ENCODE data around the gene ANP32A.
"Not testable (repeated sequence)": the region's sequence is repeated elsewhere in the genome, so short reads cannot be mapped to it uniquely, and the experiment has no call there.

The ANP32A gene

GRCh38 chr15:68781766-68782588, 38.7 kb downstream of the ANP32A start:
- no peak for DNase-seq

GRCh38 chr15:68781217-68781616, 39.5 kb downstream of the ANP32A start:
- DNase-seq: no peak

- no peak for DNase-seq
Measured at GRCh38 chr15:68778876-68779275, 41.8 kb downstream of the ANP32A start.

GRCh38 chr15:68776477-68777270, 44.0 kb downstream of the ANP32A start:
- DNase-seq: no peak

GRCh38 chr15:68775671-68776476, 44.8 kb downstream of the ANP32A start:
- DNase-seq: peak; percentile 72

- no peak for DNase-seq
Measured at GRCh38 chr15:68775236-68775577, 45.5 kb downstream of the ANP32A start.

GRCh38 chr15:68774521-68775235, 46.0 kb downstream of the ANP32A start:
- peak; percentile 59 for DNase-seq

GRCh38 chr15:68774120-68774519, 46.6 kb downstream of the ANP32A start:
- DNase-seq: no peak

GRCh38 chr15:68773036-68773435, 47.7 kb downstream of the ANP32A start:
- no peak for DNase-seq

- no peak for DNase-seq
Measured at GRCh38 chr15:68770216-68770615, 50.5 kb downstream of the ANP32A start.

- DNase-seq: no peak
Measured at GRCh38 chr15:68769702-68770101, 51.0 kb downstream of the ANP32A start.

- peak; percentile 77 for DNase-seq
Measured at GRCh38 chr15:68768321-68768720, 52.4 kb downstream of the ANP32A start.

- DNase-seq: no peak
Measured at GRCh38 chr15:68767833-68768232, 52.9 kb downstream of the ANP32A start.

- no peak for DNase-seq
Measured at GRCh38 chr15:68765602-68766368, 54.9 kb downstream of the ANP32A start.

- DNase-seq: no peak
Measured at GRCh38 chr15:68764090-68764489, 56.6 kb downstream of the ANP32A start.

GRCh38 chr15:68763063-68763462, 57.6 kb downstream of the ANP32A start:
- no peak for DNase-seq

- not testable (repeated sequence) for DNase-seq
Measured at GRCh38 chr15:68759982-68760579, 60.6 kb downstream of the ANP32A start.

- no peak for DNase-seq
Measured at GRCh38 chr15:68755731-68756130, 65.0 kb downstream of the ANP32A start.

- DNase-seq: no peak
Measured at GRCh38 chr15:68751622-68752021, 69.1 kb downstream of the ANP32A start.

- peak; percentile 19 for DNase-seq
Measured at GRCh38 chr15:68749793-68750192, 70.9 kb downstream of the ANP32A start.

GRCh38 chr15:68749365-68749764, 71.3 kb downstream of the ANP32A start:
- DNase-seq: no peak

All from fibroblast of skin of right biceps (primary cell).